Measurements from ENCODE around the gene ANKRD13D.

The ANKRD13D gene

DNA sequence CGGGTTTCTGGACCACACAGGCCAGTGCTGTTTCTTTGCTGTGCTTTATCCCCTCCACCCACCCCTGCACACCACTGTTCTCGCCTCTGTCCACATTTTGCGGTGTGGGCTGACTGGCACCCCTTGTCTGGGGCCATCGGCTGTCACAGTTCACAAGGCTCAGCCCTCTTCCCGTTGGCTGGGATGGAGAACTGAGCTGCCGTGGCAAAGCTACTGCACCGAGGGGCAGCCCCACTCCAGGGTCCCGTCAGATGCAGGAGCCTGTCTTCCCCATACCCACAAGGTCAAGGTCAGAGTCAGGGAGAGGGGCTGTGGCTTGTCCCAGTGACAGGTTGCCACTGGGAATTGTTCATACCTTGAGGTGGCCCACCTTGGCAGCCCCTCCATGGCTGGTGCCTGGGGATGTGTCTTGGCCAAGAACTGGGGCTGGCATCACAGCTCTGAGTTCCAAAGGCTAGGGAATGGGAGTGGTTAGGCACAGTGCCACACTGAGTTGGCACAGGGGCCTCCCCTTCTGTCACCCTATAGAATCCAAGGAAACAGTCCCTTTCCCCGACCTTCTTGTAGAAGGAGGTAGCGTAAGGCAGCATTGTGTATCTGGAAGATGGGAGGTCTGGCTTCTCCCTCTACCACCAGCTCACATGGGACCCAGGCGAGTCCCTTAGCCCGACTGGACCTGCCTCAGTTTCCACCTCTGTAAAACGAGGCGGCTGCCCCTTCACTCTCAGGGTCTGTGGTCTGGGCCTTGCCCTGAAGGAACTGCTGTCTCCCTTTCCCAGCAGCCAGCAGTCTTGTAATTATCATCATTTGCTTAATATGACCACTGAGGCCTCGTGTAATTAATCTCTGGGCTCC is 19.5 kb upstream of the ANKRD13D start:
- Histone ChIP-seq H3K27ac (ENCODE audit: low read length) (peak overlapping the region; percentile 88), H3K27me3 (ENCODE audit: low read depth, low read length) (no peaks in the 10 kb centered on the region), H3K4me1 (ENCODE audit: control insufficient read depth in 1 of 2, insufficient read depth in 2 of 2, low read length in 2 of 2) (peaks cover 35 to 79% of the 10 kb centered on the region in 2 donors), H3K36me3 (ENCODE audit: control insufficient read depth in 1 of 2, insufficient read depth in 2 of 2, low read length in 2 of 2) (no peaks in the 10 kb centered on the region), H3K9me3 (ENCODE audit: control insufficient read depth in 1 of 2, low read length in 2 of 2) (no peaks in the 10 kb centered on the region), H3K4me3 (ENCODE audit: low read depth in 1 of 2, low read length in 2 of 2) (peak overlapping the region; percentile 51 to 55)

DNA sequence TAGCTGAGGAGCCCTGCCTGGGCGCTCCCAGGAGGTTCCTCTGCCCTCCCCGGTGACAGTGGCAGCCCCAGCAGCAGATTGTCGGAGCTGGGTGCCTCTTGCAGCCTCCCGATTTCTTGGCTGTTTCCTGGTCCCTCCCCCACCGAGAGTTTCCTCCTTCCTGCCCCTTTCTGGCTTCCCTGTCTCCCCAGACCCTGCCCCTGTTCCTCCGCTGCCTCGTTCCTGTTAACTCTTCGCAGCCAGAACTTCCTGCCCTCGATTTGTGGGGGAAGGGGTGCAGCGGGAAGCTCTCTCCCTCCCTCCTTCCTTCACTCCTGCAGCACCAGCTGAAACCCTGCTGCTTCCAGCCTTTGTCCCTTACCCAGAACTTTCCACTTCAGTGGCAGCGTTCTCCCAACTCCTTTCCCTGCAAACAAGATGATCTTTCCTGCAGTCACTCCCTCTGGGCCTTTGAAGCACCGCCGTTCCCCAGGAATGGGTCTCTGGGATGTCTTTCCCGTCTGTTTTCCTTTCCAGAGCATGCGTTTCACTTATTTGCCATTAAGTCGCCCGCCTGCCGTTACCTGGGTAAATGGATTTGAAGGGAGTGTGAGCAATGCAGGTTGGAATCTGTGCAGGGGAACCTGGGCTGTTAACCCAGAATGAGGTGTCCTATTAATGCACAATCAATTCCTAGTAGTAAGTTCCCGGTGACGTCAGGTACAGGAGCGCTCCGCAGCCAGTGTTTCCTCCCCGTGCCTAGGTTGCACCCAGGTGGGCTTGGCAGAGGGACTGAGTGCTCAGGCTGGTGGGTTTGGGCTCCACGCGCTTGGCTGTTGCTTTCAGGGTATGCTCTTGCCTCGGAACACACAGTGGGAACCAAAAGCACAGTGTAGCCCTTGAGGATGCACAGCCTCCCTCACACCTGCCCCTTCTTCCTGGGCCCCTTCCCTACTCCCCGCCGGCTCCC is 18.6 kb upstream of the ANKRD13D start:
- H3K9me3 ChIP-seq (ENCODE audit: control insufficient read depth in 1 of 2, low read length in 2 of 2): no peaks in the 10 kb centered on the region
- H3K4me3 ChIP-seq (ENCODE audit: low read depth in 1 of 2, low read length in 2 of 2): peak overlapping the region; percentile 51 to 55
- no peaks in the 10 kb centered on the region for H3K36me3 ChIP-seq (ENCODE audit: control insufficient read depth in 1 of 2, insufficient read depth in 2 of 2, low read length in 2 of 2)
- H3K27me3 ChIP-seq (ENCODE audit: low read depth, low read length): no peaks in the 10 kb centered on the region
- peaks cover 37 to 88% of the 10 kb centered on the region in 2 donors for H3K4me1 ChIP-seq (ENCODE audit: control insufficient read depth in 1 of 2, insufficient read depth in 2 of 2, low read length in 2 of 2)
- peak overlapping the region; percentile 88 for H3K27ac ChIP-seq (ENCODE audit: low read length)

DNA sequence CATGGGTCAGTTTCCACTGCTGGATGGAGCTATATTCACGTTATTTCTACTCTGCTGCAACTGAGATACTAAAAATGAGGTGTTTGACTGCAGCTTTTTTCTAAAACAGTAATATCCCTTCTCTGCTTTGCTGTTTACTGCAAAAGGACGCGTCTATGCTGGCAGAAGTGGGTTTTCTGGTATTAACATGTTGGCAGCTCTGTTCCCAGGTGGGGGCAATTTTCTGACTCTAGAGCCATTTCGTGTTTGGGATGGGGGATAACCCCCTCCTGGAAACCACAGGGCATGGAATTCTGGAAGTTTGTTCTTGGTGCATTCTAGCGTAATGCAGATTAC is 17.9 kb upstream of the ANKRD13D start:
- Histone ChIP-seq H3K36me3 (ENCODE audit: control insufficient read depth in 1 of 2, insufficient read depth in 2 of 2, low read length in 2 of 2) (no peaks in the 10 kb centered on the region), H3K9me3 (ENCODE audit: control insufficient read depth in 1 of 2, low read length in 2 of 2) (no peaks in the 10 kb centered on the region), H3K4me3 (ENCODE audit: low read depth in 1 of 2, low read length in 2 of 2) (peak overlapping the region in 1 of 2 donors; percentile 55), H3K4me1 (ENCODE audit: control insufficient read depth in 1 of 2, insufficient read depth in 2 of 2, low read length in 2 of 2) (peaks cover 39 to 91% of the 10 kb centered on the region in 2 donors), H3K27me3 (ENCODE audit: low read depth, low read length) (no peaks in the 10 kb centered on the region), H3K27ac (ENCODE audit: low read length) (peak overlapping the region; percentile 88)

DNA sequence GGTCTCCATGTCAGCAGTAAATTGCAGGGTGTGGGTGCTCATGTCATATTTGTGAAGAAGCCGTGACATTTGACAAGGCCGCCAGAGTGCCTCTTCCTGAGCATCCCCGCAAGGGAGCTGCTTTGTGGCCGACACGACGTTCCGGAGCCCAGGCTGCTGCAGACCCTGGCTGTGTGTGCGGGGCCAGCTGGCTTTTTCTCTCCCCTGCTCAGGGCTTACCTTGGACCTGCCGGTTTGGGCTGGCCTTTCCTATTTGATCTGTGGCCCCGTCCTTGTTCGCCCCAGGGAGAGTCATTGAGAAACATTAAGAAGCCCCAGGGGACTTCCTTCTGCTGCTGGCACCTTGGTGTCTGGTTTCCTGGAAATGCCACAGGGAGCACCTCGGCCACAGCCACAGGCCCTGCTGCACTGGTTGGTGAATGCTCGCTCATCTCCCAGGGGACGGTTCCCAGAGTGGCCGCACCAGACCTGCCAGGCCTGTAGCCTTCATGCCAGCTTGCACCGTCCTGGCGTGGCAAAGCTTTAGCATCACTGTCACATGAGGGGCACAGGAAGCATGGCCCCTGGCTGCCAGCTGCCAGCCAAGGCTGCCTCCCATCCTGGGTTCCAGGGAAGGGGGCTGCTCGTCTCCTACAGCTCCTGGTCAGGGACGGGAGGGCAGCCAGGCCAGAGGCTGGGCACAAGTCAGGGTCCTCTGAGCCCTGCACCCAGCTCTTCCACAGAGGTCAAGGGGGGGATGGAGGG is 17.4 kb upstream of the ANKRD13D start:
- Histone ChIP-seq H3K27ac (ENCODE audit: low read length) (peak overlapping the region; percentile 14), H3K36me3 (ENCODE audit: control insufficient read depth in 1 of 2, insufficient read depth in 2 of 2, low read length in 2 of 2) (no peaks in the 10 kb centered on the region)

DNA sequence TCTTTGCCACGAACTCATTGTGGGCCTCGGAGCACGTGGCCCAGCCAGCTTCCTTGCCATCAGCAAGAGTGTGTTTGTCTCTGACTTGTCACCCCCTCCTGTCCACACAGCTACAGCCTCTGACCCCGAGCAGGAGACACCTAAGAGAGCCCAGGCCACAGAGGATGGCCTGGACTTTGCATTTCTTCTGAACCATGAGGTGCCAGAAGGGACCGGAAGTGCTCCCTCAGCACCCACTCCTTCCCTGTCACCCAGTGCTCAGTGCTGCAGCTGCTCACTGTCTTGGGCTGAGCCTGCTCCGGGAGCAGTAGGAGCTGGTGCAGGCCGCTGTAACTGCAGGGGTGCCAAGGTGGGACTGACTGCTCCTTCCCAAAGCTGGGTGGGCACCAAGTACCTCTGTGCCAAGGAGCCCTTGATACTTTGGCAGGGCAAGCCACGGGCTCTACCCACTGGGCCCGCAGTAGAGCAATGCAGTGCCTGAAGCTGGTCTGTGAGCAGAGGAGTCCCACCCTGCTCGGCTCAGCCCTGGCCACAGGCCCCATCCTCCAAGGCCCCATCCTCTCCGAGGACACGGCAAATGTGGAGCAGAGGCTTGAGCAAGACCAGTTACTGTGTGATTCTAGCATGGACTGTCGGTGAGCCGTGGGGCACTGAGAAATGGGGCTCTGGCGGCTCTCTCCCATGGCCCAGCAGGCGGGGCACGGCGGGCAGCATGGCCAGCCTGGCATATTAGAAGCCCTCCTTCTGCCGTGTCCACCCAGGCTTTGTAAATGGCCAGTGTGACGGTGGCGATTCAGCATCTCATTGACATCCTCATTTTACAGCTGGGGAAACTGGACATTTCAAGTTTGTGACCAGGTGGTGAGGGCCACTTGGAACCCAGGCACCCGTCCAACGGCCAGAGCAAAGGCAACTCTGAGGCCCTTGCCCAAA is 16.5 kb upstream of the ANKRD13D start:
- H3K36me3 ChIP-seq (ENCODE audit: control insufficient read depth in 1 of 2, insufficient read depth in 2 of 2, low read length in 2 of 2): no peaks in the 10 kb centered on the region
- no peaks in the 10 kb centered on the region for H3K9me3 ChIP-seq (ENCODE audit: control insufficient read depth in 1 of 2, low read length in 2 of 2)
- peak overlapping the region; percentile 29 for H3K27ac ChIP-seq (ENCODE audit: low read length)
- H3K4me1 ChIP-seq (ENCODE audit: control insufficient read depth in 1 of 2, insufficient read depth in 2 of 2, low read length in 2 of 2): peaks cover 43 to 99% of the 10 kb centered on the region in 2 donors
- H3K4me3 ChIP-seq (ENCODE audit: low read depth in 1 of 2, low read length in 2 of 2): peak overlapping the region in 1 of 2 donors; percentile 22
- no peaks in the 10 kb centered on the region for H3K27me3 ChIP-seq (ENCODE audit: low read depth, low read length)

More for the DNA sequence above, 17.4 kb upstream of the ANKRD13D start:
- H3K4me1 ChIP-seq (ENCODE audit: control insufficient read depth in 1 of 2, insufficient read depth in 2 of 2, low read length in 2 of 2): peaks cover 43 to 96% of the 10 kb centered on the region in 2 donors
- no peaks in the 10 kb centered on the region for H3K9me3 ChIP-seq (ENCODE audit: control insufficient read depth in 1 of 2, low read length in 2 of 2)
- peak overlapping the region in 1 of 2 donors; percentile 22 for H3K4me3 ChIP-seq (ENCODE audit: low read depth in 1 of 2, low read length in 2 of 2)
- no peaks in the 10 kb centered on the region for H3K27me3 ChIP-seq (ENCODE audit: low read depth, low read length)

DNA sequence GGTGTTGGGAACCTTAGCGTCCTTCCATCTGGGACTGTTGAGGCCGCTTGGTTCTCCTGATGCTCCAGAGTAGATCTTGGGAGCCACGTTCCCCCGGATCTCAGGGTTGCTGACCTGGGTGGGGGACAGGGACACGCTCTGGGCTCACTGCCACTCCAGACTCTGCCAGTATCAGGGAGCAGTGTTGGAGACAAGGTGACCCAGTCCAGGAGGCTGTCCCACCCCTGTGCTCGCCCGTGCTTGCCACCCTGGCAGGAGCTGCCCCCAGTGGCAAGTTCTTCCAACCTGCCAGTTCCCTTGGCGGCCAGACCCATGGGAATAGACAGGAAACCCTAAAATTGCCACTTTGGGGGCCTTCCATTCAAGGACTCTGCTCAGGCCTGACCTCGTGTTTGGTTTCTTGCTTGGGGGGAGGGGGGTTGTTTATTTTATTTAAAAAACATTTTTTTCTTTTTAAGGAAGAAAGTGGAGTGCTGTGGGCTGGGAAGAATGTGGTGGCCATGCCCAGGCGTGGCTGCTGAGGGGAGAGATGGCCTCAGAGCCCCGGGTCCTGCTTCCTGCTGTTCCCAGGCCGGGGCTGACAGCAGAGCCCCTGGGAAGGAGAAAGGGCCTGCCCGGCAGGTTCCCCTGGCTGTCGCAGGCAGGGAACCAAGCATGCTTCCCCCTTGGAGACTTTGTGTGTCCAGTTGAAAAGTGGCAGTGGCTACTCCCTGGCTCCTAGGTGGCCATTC is 15.7 kb upstream of the ANKRD13D start:
- H3K9me3 ChIP-seq (ENCODE audit: control insufficient read depth in 1 of 2, low read length in 2 of 2): no peaks in the 10 kb centered on the region
- H3K27me3 ChIP-seq (ENCODE audit: low read depth, low read length): no peaks in the 10 kb centered on the region
- peak overlapping the region; percentile 29 for H3K27ac ChIP-seq (ENCODE audit: low read length)
- H3K4me3 ChIP-seq (ENCODE audit: low read depth in 1 of 2, low read length in 2 of 2): no peak overlapping the region
- no peaks in the 10 kb centered on the region for H3K36me3 ChIP-seq (ENCODE audit: control insufficient read depth in 1 of 2, insufficient read depth in 2 of 2, low read length in 2 of 2)
- H3K4me1 ChIP-seq (ENCODE audit: control insufficient read depth in 1 of 2, insufficient read depth in 2 of 2, low read length in 2 of 2): peaks cover 43 to 99% of the 10 kb centered on the region in 2 donors

DNA sequence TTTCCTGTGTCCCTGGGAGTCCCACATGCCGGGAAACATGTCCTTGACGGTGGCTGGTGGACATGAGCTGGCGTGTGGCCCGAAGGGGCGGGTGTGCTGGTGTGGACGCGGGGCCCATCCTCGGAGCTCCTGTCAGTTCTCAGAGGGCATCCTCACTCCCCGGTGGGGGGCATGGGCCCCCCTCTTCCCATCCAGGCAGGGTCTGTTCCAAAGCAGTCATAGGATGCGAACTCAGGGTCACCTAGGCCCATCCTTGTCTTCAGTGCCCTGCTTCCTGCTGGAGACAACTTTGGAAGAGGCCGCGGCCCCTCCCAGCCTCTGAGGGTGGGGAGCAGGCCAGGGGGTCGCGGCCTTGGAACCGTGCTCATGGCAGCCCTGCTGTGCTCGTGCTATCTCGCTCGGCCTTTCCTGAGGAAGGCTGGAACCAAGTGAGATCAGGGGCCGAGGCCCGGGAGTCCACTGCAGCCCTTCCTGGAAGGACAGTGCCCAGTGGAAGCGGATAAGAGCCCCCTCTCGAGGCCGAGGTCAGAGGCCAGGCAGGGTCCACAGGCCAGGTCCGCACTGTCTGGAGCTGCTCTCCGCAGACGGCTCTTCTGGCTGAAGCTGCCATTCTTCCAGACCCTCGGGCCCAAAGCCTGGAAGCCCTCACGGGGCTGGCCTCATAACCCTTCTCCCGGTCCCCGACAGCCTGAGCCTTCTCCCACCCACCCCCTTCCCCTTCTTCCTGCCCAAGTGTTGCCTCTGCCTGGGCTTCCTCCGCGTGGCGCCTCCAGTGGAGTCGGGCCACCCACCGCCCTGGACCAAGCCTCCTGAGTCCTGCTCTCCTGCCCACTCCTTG is 14.1 kb upstream of the ANKRD13D start:
- Histone ChIP-seq H3K36me3 (ENCODE audit: control insufficient read depth in 1 of 2, insufficient read depth in 2 of 2, low read length in 2 of 2) (peaks cover 10 to 11% of the 10 kb centered on the region in 2 donors), H3K4me1 (ENCODE audit: control insufficient read depth in 1 of 2, insufficient read depth in 2 of 2, low read length in 2 of 2) (peaks cover 34 to 86% of the 10 kb centered on the region in 2 donors), H3K27ac (ENCODE audit: low read length) (peak overlapping the region; percentile 39), H3K27me3 (ENCODE audit: low read depth, low read length) (no peaks in the 10 kb centered on the region), H3K4me3 (ENCODE audit: low read depth in 1 of 2, low read length in 2 of 2) (no peak overlapping the region), H3K9me3 (ENCODE audit: control insufficient read depth in 1 of 2, low read length in 2 of 2) (no peaks in the 10 kb centered on the region)

DNA sequence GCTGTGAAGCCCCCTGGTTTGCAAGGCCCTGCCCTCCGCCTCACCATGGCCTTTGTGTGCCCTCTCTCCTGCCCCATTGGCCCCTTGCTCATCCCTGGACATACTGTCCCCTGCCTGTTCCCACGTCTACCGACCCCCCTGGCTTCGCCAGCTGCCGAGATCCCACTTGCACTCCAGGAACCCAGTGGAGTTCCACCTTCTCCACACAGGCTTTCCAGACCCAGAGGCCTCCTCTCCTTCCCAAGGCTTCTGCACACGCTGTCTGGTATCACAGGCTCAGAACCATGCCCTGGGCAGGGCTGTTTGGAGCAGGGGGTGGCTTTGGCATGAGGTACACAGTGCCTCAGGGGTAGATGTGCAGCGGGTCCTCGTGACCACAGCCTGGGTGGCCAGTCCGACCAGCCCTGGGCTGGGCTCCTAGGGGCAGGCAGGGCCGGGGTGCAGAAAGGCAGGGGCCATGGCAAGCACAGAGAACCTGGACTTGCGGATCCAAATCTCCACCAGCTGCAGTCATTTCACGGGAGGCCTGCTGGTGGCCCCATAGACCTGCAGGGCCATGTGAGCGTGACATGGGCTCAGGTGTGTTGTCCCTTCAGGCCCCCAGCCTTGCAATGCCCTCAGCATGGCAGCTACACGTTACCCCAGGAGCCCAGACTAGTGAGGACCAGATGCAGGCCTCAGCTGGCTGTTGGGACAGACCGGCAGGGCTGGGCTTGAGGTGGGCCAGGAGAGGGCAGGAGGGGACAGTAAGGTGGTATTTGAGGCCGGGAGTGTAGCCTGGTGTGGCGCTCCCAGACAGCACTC is 13.3 kb upstream of the ANKRD13D start:
- Histone ChIP-seq H3K27ac (ENCODE audit: low read length) (no peak overlapping the region), H3K36me3 (ENCODE audit: control insufficient read depth in 1 of 2, insufficient read depth in 2 of 2, low read length in 2 of 2) (peaks cover 17 to 19% of the 10 kb centered on the region in 2 donors), H3K9me3 (ENCODE audit: control insufficient read depth in 1 of 2, low read length in 2 of 2) (no peaks in the 10 kb centered on the region), H3K27me3 (ENCODE audit: low read depth, low read length) (no peaks in the 10 kb centered on the region), H3K4me1 (ENCODE audit: control insufficient read depth in 1 of 2, insufficient read depth in 2 of 2, low read length in 2 of 2) (peaks cover 26 to 78% of the 10 kb centered on the region in 2 donors), H3K4me3 (ENCODE audit: low read depth in 1 of 2, low read length in 2 of 2) (no peak overlapping the region)

Data from muscle layer of duodenum (tissue), 2 donors.